SKM-1 (cell line): ENCODE results near the gene ZNF397.
A peak's percentile ranks its signal among the peaks of the same experiment; 100 is the strongest.
"Not testable (repeated sequence)": the region's sequence is repeated elsewhere in the genome, so short reads cannot be mapped to it uniquely, and the experiment has no call there.

Source experiments
- DNase-seq: peaks from one replicate; lab custom pipeline; 2025; ENCODE audit not compliant: unreplicated experiment; lab: John Stamatoyannopoulos, UW

The ZNF397 gene

DNA sequence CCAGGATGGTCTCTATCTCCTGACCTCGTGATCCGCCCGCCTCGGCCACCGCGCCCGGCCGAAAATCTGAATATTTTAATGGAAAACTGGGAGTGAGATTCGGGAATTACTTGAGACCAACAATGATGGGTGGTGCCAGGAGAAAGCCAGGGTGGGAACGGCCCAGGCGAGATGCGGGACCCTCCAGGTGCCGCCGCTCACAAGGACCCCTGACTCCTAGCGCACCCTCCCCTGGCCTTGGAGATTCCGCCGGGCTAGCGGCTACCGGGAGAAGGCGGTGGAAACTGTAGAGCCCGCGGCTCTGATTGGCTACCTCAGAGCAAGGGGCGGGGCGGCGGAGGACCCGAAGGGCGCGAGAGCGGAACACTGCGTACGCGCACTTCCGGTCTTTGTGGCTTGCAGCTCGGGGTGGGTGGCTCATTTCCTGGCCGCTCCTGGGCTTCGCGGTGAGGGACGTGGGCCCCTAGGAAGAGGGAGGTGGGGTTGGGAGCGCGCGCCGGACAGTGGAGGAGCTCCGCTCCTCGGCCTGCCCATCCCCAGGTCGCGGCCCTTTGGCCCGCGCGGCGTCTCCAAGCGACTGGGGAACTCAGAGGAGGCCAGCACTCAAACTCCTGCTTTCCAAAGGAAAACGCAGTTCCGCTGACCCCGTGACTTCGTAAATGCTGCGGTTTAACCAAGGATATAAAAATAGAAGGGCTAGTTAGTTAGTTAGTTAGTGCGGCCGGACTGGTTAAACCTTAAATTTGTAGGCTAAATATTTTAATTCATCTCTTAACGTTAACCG, at the start of gene ZNF397:
TSS of gene ZNF397 (plus strand) at position 371 of the 784 bp plus-strand sequence. CDS start 1,437 bp downstream, outside the sequence.
- DNase-seq = peak; percentile 93

GRCh38 chr18:35191698-35192025, 49.2 kb upstream of the ZNF397 start:
- no peak for DNase-seq

- no peak for DNase-seq
These were observed 48.4 kb upstream of the ZNF397 start for GRCh38 chr18:35192415-35192814.

DNA sequence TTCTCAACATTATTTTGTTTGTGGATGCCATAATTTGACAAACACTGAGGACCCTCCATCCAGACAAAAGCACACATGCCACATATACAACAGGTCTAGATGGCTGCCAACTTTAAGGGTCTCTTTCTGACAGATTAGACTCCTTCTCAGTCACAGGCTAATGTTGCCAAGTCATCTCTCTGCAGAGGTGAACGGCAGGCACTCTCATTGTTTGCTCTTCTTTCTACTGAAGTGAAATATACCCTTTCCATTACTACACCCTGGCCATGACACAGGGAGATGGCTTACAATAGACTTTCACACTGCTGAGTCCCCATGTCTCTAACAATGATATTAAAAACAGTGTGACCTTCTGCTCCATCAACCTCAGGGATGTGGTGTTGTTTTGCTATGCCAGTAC, 47.5 kb upstream of the ZNF397 start:
- DNase-seq = no peak

DNA sequence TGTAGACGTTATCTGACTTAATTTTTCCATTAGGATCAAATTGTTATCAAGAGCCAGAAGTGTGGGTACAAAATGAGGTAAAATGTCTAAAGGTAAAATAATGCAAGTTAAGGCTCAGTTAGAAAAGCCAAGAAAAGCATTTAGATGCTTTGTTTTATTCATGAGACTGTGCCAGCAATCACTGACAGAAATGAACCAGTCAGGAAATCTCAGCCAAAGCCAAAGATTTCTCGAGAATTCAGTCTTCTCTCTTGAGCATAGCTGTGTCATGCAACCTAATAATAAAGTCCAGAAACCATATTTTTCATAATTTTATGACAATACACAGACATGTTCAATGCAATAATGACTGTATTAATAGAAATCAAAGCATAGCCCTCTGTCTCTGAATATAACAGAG, 43.5 kb upstream of the ZNF397 start:
- no peak for DNase-seq

DNA sequence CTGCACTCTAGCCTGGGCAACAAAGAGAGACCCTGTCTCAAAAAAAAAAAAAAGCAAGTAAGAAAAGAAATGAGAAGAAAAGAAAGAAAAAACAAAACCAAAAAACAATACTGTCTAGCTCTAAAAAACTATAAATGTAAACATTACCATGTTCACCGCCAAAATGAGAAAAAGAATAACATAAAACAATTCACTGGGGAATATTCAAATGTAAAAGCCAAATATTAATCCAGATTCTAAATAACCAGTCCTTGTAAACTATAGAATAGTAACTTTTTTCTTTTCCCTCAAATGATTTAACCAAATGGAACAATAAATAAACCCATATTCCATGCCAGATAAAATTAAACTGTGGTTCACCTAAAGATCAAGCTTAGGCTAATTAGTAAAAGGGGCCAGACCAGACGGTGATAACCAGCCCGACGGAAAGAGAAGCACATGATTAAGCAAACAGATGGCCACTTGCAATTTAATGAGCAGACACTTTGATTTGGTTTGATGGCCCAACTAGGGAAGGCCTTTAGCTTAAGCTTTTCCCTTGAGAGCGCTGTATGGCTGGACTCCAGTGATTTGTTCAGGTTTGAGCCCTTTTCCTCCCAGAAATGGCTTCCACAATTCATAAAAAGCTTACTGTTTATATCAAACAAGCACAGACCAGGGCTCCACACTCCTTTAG, 39.4 kb upstream of the ZNF397 start:
- no peak for DNase-seq

DNA sequence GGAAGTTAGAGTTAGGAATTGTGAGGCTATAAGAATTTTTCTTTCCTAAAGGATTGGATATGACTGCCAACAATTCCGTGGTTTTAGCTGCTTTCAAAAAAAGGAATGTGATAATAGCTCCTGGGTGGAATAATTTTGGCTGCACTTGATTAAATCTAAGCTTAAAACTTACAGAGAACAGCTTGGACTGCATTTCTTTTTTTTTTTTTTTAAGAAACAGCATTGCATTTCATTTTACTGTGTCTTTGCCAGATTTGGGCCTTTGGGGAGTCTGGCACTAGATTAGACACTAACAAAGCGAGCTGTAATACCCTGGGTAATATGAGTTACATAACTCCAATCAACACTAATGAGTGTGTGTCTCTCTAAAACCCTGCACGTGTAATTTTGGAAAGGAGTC, 37.8 kb upstream of the ZNF397 start:
- DNase-seq = no peak

DNA sequence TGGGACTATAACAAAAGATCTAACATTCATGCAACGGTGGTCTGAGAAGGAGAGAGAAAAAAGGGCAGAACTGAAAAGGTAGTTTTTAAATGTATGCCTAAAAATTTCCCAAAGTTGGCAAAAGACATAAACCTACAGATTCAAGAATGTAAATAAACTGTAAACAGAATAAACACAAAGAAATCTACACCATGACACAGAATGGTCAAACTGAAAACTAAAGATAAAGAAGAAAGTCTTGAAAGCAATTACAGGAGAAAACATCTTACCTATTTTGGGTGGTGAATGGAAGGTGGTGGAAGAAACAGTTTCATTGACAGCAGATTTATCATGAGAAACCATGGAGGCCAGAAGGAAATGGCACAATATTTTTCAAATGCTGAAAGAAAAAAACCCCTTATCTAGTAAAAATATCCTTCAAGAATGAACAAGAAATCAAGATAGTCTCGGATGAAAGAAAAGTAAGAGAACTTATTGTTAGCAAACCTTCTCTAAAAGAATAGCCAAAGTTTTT, 35.6 kb upstream of the ZNF397 start:
- no peak for DNase-seq

DNA sequence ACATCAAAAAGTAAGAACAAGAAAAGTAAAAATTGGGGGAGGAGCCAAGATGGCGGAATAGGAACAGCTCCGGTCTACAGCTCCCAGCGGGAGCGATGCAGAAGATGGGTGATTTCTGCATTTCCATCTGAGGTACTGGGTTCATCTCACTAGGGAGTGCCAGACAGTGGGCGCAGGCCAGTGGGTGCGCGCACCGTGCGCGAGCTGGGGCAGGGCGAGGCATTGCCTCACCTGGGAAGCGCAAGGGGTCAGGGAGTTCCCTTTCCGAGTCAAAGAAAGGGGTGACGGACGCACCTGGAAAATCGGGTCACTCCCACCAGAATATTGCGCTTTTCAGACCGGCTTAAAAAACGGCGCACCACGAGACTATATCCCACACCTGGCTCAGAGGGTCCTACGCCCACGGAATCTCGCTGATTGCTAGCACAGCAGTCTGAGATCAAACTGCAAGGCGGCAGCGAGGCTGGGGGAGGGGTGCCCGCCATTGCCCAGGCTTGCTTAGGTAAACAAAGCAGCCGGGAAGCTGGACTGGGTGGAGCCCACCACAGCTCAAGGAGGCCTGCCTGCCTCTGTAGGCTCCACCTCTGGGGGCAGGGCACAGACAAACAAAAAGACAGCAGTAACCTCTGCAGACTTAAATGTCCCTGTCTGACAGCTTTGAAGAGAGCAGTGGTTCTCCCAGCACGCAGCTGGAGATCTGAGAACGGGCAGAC, 34.9 kb upstream of the ZNF397 start:
- DNase-seq = not testable (repeated sequence)

GRCh38 chr18:35215026-35215425, 25.8 kb upstream of the ZNF397 start:
- no peak for DNase-seq

GRCh38 chr18:35216611-35217010, 24.2 kb upstream of the ZNF397 start:
- DNase-seq = not testable (repeated sequence)

DNA sequence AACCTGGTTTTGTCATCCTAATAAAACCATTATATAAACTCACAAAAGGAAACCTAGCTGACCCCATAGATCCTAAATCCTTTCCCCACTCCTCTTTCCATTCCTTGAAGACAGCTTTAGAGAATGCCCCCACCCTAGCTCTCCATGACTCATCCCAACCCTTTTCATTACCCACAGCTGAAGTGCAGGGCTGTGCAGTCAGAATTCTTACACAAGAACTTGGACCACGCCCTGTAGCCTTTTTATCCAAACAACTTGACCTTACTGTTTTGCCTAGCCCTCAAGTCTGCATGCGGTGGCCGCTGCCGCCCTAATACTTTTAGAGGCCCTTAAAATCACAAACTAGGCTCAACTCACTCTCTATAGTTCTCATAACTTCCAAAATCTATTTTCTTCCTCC, 21.5 kb upstream of the ZNF397 start:
- DNase-seq = not testable (repeated sequence)

DNA sequence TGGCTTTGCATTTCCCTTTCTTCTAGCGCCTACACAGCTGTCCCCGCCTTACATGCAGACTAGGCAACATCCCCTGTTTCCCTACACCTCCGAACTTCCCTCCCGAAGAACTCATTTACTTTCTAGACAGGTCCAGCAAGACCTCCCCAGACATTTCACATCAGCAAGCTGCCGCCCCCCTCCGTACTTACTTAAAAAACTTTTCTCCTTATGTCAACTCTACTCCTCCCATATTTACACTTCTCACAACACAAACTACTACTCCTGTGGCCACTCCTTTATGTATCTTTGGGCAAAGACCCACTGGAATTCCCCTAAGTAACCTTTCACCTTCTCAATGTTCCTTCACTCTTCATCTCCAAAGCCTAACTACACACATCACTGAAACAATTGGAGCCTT, 20.4 kb upstream of the ZNF397 start:
- DNase-seq = no peak

GRCh38 chr18:35223797-35224196, 17.0 kb upstream of the ZNF397 start:
- DNase-seq = no peak

DNA sequence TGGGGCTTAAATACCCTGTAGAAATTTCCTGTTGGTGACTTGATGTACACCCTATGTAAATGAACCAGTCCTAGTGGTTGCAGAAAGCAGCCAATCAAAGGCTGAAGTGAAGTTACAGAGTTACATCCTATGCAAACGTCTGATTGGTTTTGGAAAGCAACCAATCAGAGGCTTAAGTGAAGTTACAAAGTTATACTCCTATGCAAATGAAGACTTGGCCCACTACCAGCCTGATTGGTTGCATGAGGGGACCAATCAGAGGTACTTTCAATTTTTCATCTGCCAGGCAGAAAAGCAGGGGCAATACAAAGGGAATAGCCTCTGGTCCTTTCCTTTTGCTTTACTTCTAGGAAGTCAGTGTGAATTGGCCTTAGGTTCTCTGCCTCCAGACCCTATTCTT, 13.6 kb upstream of the ZNF397 start:
- no peak for DNase-seq

DNA sequence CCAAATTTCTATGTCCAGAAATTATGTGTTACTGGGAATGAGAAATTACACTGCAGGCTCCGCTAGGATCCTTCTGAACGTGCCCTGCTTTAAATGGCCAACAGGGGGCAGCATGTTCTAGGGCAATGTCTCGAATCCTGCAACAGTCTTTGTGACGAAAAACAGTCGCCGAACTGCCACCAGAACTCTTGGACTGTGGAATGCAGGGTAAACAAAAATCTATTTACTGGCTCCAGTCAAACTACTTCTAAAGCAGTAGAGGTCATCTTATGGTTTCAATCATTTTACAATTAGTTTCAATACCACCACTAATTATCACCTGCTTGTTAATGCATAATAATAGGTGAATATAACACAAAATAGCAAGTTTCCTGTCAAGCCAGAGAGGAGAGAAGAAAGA, 9.8 kb upstream of the ZNF397 start:
- peak; percentile 22 for DNase-seq

DNA sequence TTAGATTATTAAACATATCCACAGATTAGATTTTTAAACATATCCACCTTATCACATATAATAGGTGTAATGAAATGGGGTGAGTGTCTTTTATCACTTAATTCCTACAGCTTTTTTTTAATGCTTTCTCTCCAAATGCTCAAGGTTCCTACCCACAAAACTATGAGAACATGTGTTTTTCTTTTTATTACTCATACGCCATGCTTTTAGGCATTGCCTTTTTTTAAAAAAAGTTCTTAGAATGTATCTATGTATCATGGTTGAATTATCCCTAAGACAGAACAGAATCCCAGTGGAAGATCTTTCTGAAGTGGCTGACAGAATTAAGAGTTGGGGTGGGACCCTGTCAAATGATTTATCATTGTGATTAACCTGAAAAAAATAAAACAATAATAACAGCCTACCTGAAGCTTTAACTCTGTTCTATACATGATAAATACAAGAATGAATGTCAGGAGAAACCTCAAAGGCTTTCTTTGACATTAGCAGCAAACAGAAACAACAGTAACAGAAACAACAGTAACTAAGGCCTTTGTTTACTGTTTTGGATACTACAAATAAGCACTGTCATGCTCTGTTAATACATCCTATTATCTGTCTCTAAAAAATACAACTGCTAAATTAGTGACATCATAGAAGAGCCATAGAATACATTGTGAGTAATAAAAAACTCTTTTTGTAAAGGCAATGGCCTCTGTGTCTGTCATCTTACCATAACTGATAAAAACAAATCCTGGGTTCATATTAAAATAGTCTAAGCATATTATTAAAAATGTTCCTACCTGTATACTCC, 4.1 kb upstream of the ZNF397 start:
- no peak for DNase-seq

DNA sequence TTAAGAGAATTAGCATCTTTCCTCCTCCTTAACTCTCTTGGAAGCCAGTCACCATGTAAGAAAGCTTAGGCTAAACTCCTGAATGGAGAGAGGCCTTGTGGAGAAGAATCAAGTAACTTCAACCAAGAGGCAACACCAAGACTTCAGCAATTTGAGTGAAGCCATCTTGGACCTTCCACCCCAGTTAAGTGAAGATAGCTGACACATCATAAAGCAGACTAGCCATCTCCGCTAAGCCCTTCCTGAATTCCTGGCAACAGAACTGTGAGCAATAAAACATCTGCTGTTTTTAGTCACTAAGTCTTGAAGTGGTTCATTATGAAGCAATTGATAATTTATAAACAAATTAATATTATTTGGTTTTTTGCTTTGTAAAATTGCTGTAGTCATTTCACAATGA, 1.5 kb upstream of the ZNF397 start:
- no peak for DNase-seq

- DNase-seq = no peak
These were observed 592 bp downstream of the ZNF397 start for GRCh38 chr18:35241448-35241804.

- no peak for DNase-seq
These were observed 1.6 kb downstream of the ZNF397 start for GRCh38 chr18:35242426-35242825.

DNA sequence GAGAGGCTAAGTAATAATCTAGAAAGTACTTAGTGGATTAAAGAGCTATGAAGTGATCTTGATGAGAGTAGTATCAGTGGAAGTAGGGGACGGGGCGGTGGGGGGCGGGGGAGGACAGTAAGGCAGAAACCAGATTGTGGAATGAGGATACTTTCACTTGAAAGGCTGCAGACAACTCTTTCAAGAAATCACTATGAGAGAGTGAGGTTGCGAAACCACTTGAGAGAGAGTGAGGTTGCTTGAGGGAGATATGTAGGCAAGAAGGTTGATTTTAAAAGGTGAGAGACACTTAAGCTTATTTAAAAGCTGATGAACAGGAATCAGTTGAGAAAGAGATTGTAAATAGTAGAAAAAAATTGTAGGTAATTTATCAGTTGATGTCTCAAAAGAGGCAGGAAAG, 3.8 kb downstream of the ZNF397 start:
- no peak for DNase-seq
